Activated CD8-positive, alpha-beta memory T cell treated with anti-CD3 and anti-CD28 coated beads, Interleukin-2, amount 50 U/mL, for 4 hours (primary cell): ENCODE results near the gene RAB40B.

Source experiments
- DNase-seq: peaks from one replicate; pipeline ENCODE4 v3.0.0-alpha.2; 2020

Gene RAB40B

GRCh38 chr17:82613283-82614094 is 85.0 kb downstream of the RAB40B start:
- no peak for DNase-seq

- no peak for DNase-seq
Measured at GRCh38 chr17:82611140-82612058, 87.1 kb downstream of the RAB40B start.

- no peak for DNase-seq
Measured at GRCh38 chr17:82609655-82610054, 88.8 kb downstream of the RAB40B start.

- DNase-seq, result no peak
Measured at GRCh38 chr17:82608816-82609215, 89.7 kb downstream of the RAB40B start.

GRCh38 chr17:82605939-82606600 is 92.4 kb downstream of the RAB40B start:
- DNase-seq, result no peak
